ENCODE measurements around the gene CRB1.

The CRB1 gene

DNA sequence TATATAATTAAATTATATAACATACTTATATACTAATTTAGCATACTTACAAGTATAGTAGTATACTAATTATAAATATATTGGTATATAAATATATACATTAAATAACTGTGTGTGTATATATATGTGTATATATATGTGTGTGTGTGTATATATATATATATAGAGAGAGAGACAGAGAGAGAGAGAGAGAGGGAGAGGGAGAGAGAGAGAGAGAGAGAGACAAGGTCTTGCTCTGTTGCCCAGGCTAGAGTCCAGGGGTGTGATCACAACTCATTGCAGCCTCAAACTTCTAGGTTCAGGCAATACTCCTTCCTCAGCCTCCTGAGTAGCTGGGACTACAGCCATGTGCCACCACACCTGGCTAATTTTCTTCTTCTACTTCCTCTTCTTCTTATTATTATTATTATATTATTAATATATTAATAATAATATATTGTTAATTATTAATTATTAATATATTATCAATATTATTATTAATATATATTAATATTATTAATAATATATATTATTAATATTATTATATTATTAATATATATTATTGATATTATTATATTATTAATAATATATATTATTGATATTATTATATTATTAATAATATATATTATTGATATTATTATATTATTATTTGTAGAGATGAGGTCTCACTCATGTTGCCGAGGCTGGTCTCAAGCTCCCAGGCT, 185.5 kb downstream of the CRB1 start:
- no peak for TF ChIP-seq EZH2phosphoT487 (conservative IDR thresholded peaks at IDR 0.05; ENCODE audit: low read length)
- TF ChIP-seq, protein P1, sequence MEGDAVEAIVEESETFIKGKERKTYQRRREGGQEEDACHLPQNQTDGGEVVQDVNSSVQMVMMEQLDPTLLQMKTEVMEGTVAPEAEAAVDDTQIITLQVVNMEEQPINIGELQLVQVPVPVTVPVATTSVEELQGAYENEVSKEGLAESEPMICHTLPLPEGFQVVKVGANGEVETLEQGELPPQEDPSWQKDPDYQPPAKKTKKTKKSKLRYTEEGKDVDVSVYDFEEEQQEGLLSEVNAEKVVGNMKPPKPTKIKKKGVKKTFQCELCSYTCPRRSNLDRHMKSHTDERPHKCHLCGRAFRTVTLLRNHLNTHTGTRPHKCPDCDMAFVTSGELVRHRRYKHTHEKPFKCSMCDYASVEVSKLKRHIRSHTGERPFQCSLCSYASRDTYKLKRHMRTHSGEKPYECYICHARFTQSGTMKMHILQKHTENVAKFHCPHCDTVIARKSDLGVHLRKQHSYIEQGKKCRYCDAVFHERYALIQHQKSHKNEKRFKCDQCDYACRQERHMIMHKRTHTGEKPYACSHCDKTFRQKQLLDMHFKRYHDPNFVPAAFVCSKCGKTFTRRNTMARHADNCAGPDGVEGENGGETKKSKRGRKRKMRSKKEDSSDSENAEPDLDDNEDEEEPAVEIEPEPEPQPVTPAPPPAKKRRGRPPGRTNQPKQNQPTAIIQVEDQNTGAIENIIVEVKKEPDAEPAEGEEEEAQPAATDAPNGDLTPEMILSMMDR (IDR thresholded peaks at IDR 0.05; ENCODE audit: insufficient read depth, low read length, poor library complexity, severe bottlenecking), result no peak
- no peaks in the 10 kb centered on the region for H3F3A ChIP-seq (ENCODE audit: insufficient read depth)
- H3K9me2 ChIP-seq (replicated peaks; ENCODE audit: insufficient read depth, low read length), result no peaks in the 10 kb centered on the region

DNA sequence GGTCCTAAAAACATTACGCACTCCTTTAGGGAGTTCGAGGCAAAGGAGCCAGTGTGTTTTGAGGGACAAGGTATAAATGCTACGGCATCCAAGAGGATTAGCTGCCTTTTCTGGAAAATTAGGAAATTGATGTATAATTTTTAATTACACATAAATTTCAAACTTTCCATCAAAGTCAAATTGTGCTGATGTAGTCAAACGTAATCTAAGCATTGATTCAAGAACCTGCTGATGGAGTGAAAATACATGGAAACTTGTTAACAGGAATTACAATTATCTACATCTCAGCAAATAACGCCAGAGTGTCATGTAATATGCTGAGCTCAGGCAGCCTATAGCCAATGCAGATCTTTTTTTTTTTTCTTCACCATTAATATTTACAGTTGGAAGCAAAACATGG, 194.5 kb downstream of the CRB1 start:
- no peaks in the 10 kb centered on the region for H3F3A ChIP-seq (ENCODE audit: insufficient read depth)
- no peak overlapping the region for H3K4me3 ChIP-seq (ENCODE audit: insufficient read depth, low read length, poor library complexity, severe bottlenecking)
- no peaks in the 10 kb centered on the region for H3K27me3 ChIP-seq (ENCODE audit: low read length)
- no peaks in the 10 kb centered on the region for H3K36me3 ChIP-seq (ENCODE audit: low read length)
- no peak overlapping the region for H3K27ac ChIP-seq (ENCODE audit: low read depth, low read length)
- no peak overlapping the region for H3K4me2 ChIP-seq (ENCODE audit: low read depth, low read length, poor library complexity, severe bottlenecking)
- TF ChIP-seq, protein P1 (IDR thresholded peaks at IDR 0.05; ENCODE audit: insufficient read depth, low read length, poor library complexity, severe bottlenecking), result no peak
- TF ChIP-seq EZH2phosphoT487 (conservative IDR thresholded peaks at IDR 0.05; ENCODE audit: low read length), result no peak
- H4K20me1 ChIP-seq (ENCODE audit: low read depth, low read length), result no peaks in the 10 kb centered on the region
- no peaks in the 10 kb centered on the region for H3K9me3 ChIP-seq (ENCODE audit: insufficient read depth, low read length)
- no peak overlapping the region for H3K9ac ChIP-seq (ENCODE audit: low read length)
- no peaks in the 10 kb centered on the region for H3K9me2 ChIP-seq (replicated peaks; ENCODE audit: insufficient read depth, low read length)
- H3K79me2 ChIP-seq (ENCODE audit: insufficient read depth, low read length), result no peaks in the 10 kb centered on the region
- H2AFZ ChIP-seq (ENCODE audit: low read depth, low read length, severe bottlenecking), result no peak overlapping the region

More for the DNA sequence above, 185.5 kb downstream of the CRB1 start:
- Histone ChIP-seq H3K27ac (ENCODE audit: low read depth, low read length) (no peak overlapping the region), H2AFZ (ENCODE audit: low read depth, low read length, severe bottlenecking) (no peak overlapping the region), H4K20me1 (ENCODE audit: low read depth, low read length) (no peaks in the 10 kb centered on the region), H3K36me3 (ENCODE audit: low read length) (no peaks in the 10 kb centered on the region), H3K4me2 (ENCODE audit: low read depth, low read length, poor library complexity, severe bottlenecking) (no peak overlapping the region), H3K79me2 (ENCODE audit: insufficient read depth, low read length) (no peaks in the 10 kb centered on the region), H3K27me3 (ENCODE audit: low read length) (no peaks in the 10 kb centered on the region), H3K9ac (ENCODE audit: low read length) (no peak overlapping the region), H3K4me3 (ENCODE audit: insufficient read depth, low read length, poor library complexity, severe bottlenecking) (no peak overlapping the region), H3K9me3 (ENCODE audit: insufficient read depth, low read length) (no peaks in the 10 kb centered on the region)

DNA sequence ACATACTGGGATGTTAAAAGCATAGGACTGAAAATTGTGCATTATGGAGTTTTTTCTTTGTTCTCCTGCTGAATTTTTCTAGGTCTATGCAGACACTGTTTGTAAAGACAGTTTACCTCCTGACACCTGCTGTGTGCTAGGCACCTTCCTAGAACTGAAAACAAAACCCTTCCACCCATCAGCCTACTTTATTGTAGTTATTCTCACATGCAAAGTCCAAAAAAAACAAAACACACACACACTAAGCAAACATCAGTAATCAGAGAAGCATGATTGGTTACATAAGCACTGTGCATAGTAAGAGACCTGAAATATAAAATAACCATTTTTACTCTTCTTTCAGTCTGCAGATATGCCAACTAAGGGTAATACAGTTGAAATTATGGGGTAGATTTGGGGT, 195.1 kb downstream of the CRB1 start:
- H3K27ac ChIP-seq (ENCODE audit: low read depth, low read length), result no peak overlapping the region

More for the DNA sequence above, 195.1 kb downstream of the CRB1 start:
- no peaks in the 10 kb centered on the region for H3K36me3 ChIP-seq (ENCODE audit: low read length)
- H3K27me3 ChIP-seq (ENCODE audit: low read length), result no peaks in the 10 kb centered on the region
- H3F3A ChIP-seq (ENCODE audit: insufficient read depth), result no peaks in the 10 kb centered on the region
- H2AFZ ChIP-seq (ENCODE audit: low read depth, low read length, severe bottlenecking), result no peak overlapping the region
- no peaks in the 10 kb centered on the region for H3K9me2 ChIP-seq (replicated peaks; ENCODE audit: insufficient read depth, low read length)
- H3K79me2 ChIP-seq (ENCODE audit: insufficient read depth, low read length), result no peaks in the 10 kb centered on the region
- no peak overlapping the region for H3K4me3 ChIP-seq (ENCODE audit: insufficient read depth, low read length, poor library complexity, severe bottlenecking)
- H3K4me2 ChIP-seq (ENCODE audit: low read depth, low read length, poor library complexity, severe bottlenecking), result no peak overlapping the region
- H3K9ac ChIP-seq (ENCODE audit: low read length), result no peak overlapping the region
- no peak for TF ChIP-seq EZH2phosphoT487 (conservative IDR thresholded peaks at IDR 0.05; ENCODE audit: low read length)
- TF ChIP-seq, protein P1 (IDR thresholded peaks at IDR 0.05; ENCODE audit: insufficient read depth, low read length, poor library complexity, severe bottlenecking), result no peak
- H3K9me3 ChIP-seq (ENCODE audit: insufficient read depth, low read length), result no peaks in the 10 kb centered on the region
- no peaks in the 10 kb centered on the region for H4K20me1 ChIP-seq (ENCODE audit: low read depth, low read length)

All from SU-DHL-6 (cell line).